HCT116 (cell line): ENCODE measurements around the gene CELF3.

Source experiments
- ATF3 ChIP-seq: IDR thresholded peaks from 2 replicates; pipeline ENCODE4 v1.6.1; 2012
- CBX3 ChIP-seq: IDR thresholded peaks from 2 replicates; pipeline ENCODE4 v1.6.1; 2012; ENCODE audit warnings: low read depth
- CTCF ChIP-seq, 3 experiments: fragments of 200-600 bp in 1 of 3; sonication (generic) in 1 of 3; IDR thresholded peaks in 2 of 3; conservative IDR thresholded peaks in 1 of 3; 2 replicates each; pipeline ENCODE4 v1.5.1; 2012 to 2017; ENCODE audit warnings: low read depth in 2 of 3, low read length in 2 of 3, antibody characterized with exemption in 1 of 3, borderline replicate concordance in 1 of 3, control low read depth in 1 of 3, mild to moderate bottlenecking in 1 of 3, mixed read lengths in 1 of 3, mixed run types in 1 of 3, moderate library complexity in 1 of 3; ENCODE audit not compliant: insufficient read depth in 1 of 3
- EGR1 ChIP-seq: IDR thresholded peaks from 2 replicates; pipeline ENCODE4 v1.6.1; 2012; ENCODE audit warnings: low read depth
- EZH2 ChIP-seq: fragments of 200-600 bp; sonication (generic); IDR thresholded peaks from 2 replicates; pipeline ENCODE4 v1.6.1; 2017; ENCODE audit warnings: antibody characterized with exemption, mixed run types
- EZH2phosphoT487 ChIP-seq: fragments of 200-600 bp; IDR thresholded peaks from 2 replicates; pipeline ENCODE4 v1.6.1; 2018; ENCODE audit warnings: antibody characterized with exemption, borderline replicate concordance
- JUND ChIP-seq: IDR thresholded peaks from 2 replicates; pipeline ENCODE4 v1.6.1; 2012
- POLR2AphosphoS5 ChIP-seq: IDR thresholded peaks from 2 replicates; pipeline ENCODE4 v1.6.1; 2011; ENCODE audit warnings: mild to moderate bottlenecking, low read depth, low read length, moderate library complexity
- SIN3A ChIP-seq: IDR thresholded peaks from 2 replicates; pipeline ENCODE4 v1.6.1; 2012; ENCODE audit warnings: low read depth
- SRF ChIP-seq: IDR thresholded peaks from 2 replicates; pipeline ENCODE4 v1.6.1; 2012; ENCODE audit warnings: low read depth
- TCF7L2 ChIP-seq: IDR thresholded peaks from 2 replicates; pipeline ENCODE4 v1.7.0; 2011; ENCODE audit warnings: borderline replicate concordance, inconsistent platforms; ENCODE audit not compliant: insufficient read depth, insufficient read length; ENCODE audit errors: extremely low read depth

GRCh38 chr1:151720125-151720524 is 3.5 kb upstream of the CELF3 start:
- TF ChIP-seq SIN3A = no peak
- no peak for TF ChIP-seq EZH2
- TF ChIP-seq CBX3 = no peak
- no peak for TF ChIP-seq POLR2AphosphoS5
- TF ChIP-seq CTCF (IDR thresholded peaks at IDR 0.05 in 2 of 3, conservative IDR thresholded peaks at IDR 0.05 in 1 of 3; ENCODE audit: borderline replicate concordance in 1 of 3, insufficient read depth in 1 of 3, low read depth in 2 of 3, low read length in 2 of 3) = no peak
- no peak for TF ChIP-seq SRF
- TF ChIP-seq TCF7L2 = no peak
- TF ChIP-seq JUND = no peak
- TF ChIP-seq ATF3 = no peak
- TF ChIP-seq EGR1 = no peak
- no peak for TF ChIP-seq EZH2phosphoT487
